PC-3 (cell line): ENCODE data around the gene HSFX2.
"Not testable (repeated sequence)": the region's sequence is repeated elsewhere in the genome, so short reads cannot be mapped to it uniquely, and the experiment has no call there.

Source experiments
- CTCF ChIP-seq: fragments of 300-600 bp; sonication (generic); conservative IDR thresholded peaks from 2 replicates; pipeline ENCODE4 v1.5.1; 2017; ENCODE audit warnings: antibody characterized with exemption, low read depth, mild to moderate bottlenecking, low read length
- EZH2 ChIP-seq: fragments of 300-600 bp; sonication (generic); IDR thresholded peaks from one replicate; pipeline ENCODE4 v1.6.1; 2017; ENCODE audit warnings: antibody characterized with exemption, mild to moderate bottlenecking, low read length; ENCODE audit not compliant: unreplicated experiment
- EZH2phosphoT487 ChIP-seq: fragments of 300-600 bp; sonication (generic); IDR thresholded peaks from 2 replicates; pipeline ENCODE4 v1.6.1; 2018; ENCODE audit warnings: mild to moderate bottlenecking, antibody characterized with exemption, low read length, borderline replicate concordance

GRCh38 chrX:149598603-149599002 lies 3.5 kb upstream of the HSFX2 start:
- not testable (repeated sequence) for TF ChIP-seq CTCF, EZH2, EZH2phosphoT487
